ENCODE measurements around the gene SRP54. TPM values are rescaled to one million over a fixed set of nuclear protein-coding genes. Genes with fewer than 3 reads are reported as not detected.
"Not testable (repeated sequence)": the region's sequence is repeated elsewhere in the genome, so short reads cannot be mapped to it uniquely, and the experiment has no call there.

Gene SRP54
- total and polyA plus RNA-seq, 3 experiments from 2014 or later, result 34.5 to 76.5 (median 76.2) TPM

DNA sequence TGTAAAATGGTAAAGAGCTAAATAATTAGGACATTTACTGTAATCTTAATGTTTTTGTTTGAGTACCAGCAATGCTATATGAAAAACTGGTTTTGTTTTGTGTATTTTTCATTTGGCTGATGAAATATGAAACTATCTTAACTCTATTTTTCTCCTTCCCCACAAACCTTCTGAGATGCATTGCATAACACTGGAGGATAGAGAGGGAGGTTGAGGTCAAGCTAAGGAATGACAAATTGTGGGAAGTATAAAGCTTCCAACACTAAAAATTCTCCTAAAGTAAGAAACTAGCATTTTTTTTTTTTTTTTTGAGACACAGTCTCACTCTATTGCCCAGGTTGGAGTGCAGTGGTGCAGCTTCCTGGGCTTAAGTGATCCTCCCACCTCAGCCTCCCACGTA lies 31.5 kb upstream of the SRP54 start:
- ChIA-PET CTCF (interaction anchor here (1.1 to 1.5 kb wide), 2 partner anchors 43 to 81 kb away, joined by 3 read pairs; no protein-coding TSS in a partner anchor), POLR2A (interaction anchor here (0.6 kb wide), 1 partner anchor 38 kb away, joined by 3 read pairs; no protein-coding TSS in a partner anchor)
- H3K27me3 ChIP-seq (ENCODE audit: insufficient read depth, low read length, poor library complexity, severe bottlenecking), result no peaks in the 10 kb centered on the region
- H3K27ac ChIP-seq (ENCODE audit: low read depth, low read length), result no peak overlapping the region
- H3K9me3 Mint-ChIP-seq, result no peaks in the 10 kb centered on the region
- no peaks in the 10 kb centered on the region for H3K9me3 ChIP-seq (ENCODE audit: low read length)
- no peak overlapping the region for H3K4me3 ChIP-seq (ENCODE audit: low read length)
- H3K27me3 Mint-ChIP-seq, result no peaks in the 10 kb centered on the region
- DNase-seq, result no peak
- H3K4me1 Mint-ChIP-seq, result no peaks in the 10 kb centered on the region
- no peak overlapping the region for H3K27ac Mint-ChIP-seq
- H3K4me3 Mint-ChIP-seq, result no peak overlapping the region
- peaks cover 3 to 40% (median 13%) of the 10 kb centered on the region in 3 donors for H3K36me3 Mint-ChIP-seq
- H3K36me3 ChIP-seq (ENCODE audit: insufficient read depth, low read length), result no peaks in the 10 kb centered on the region
- no peaks in the 10 kb centered on the region for H3K4me1 ChIP-seq (ENCODE audit: insufficient read depth, low read length)

DNA sequence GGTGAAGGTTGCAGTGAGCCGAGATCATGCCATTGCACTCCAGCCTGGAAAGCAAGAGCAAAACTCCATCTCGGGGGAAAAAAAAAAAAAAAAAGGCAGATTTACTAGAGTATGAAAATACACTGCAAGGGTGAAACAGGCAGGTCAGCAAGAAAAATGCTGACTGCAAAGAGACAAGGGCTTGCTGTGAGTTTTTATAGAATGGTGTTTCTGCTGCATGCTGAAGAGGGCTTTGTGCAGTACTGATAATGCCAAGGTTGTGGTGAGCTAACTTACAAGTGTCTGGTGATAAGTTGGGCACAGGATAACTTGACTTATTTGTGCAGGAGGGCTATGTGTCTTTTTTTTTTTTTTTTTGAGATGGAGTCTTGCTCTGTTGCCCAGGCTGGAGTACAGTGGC lies 25.9 kb upstream of the SRP54 start:
- no peaks in the 10 kb centered on the region for H3K27me3 Mint-ChIP-seq
- H3K4me3 Mint-ChIP-seq, result no peak overlapping the region
- H3K27ac ChIP-seq (ENCODE audit: low read depth, low read length), result no peak overlapping the region
- CTCF ChIA-PET, result no interaction called here
- no peaks in the 10 kb centered on the region for H3K4me1 ChIP-seq (ENCODE audit: insufficient read depth, low read length)
- peaks cover 21 to 57% (median 25%) of the 10 kb centered on the region in 3 donors for H3K36me3 Mint-ChIP-seq
- no peaks in the 10 kb centered on the region for H3K27me3 ChIP-seq (ENCODE audit: insufficient read depth, low read length, poor library complexity, severe bottlenecking)
- no peak for DNase-seq
- H3K4me3 ChIP-seq (ENCODE audit: low read length), result no peak overlapping the region
- POLR2A ChIA-PET, result no interaction called here
- H3K4me1 Mint-ChIP-seq, result peaks cover 0 to 2% (median 0%) of the 10 kb centered on the region in 3 donors
- no peaks in the 10 kb centered on the region for H3K9me3 ChIP-seq (ENCODE audit: low read length)
- H3K36me3 ChIP-seq (ENCODE audit: insufficient read depth, low read length), result no peaks in the 10 kb centered on the region
- H3K9me3 Mint-ChIP-seq, result no peaks in the 10 kb centered on the region
- no peak overlapping the region for H3K27ac Mint-ChIP-seq

DNA sequence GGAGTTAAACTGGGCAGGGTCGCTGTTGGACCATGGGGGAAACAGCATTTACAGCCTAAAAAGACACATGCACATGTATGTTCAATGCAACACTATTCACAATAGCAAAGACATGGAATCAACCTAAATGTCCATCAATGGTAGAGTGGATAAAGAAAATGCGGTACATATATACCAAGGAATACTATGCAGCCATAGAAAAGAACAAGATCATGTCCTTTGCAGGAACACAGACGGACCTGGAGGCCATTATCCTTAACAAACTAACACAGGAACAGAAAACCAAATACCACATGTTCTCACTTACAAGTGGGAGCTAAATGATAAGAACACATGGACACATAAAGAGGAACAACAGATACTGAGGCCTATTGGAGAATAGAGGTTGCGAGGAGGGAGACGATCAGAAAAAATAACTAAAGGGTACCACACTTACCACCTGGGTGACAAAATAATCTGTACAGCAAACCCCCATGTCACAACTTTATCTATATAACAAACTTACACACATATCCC lies 25.0 kb upstream of the SRP54 start:
- H3K4me1 Mint-ChIP-seq, result peaks cover 0 to 2% (median 0%) of the 10 kb centered on the region in 3 donors
- no peak overlapping the region for H3K27ac ChIP-seq (ENCODE audit: low read depth, low read length)

DNA sequence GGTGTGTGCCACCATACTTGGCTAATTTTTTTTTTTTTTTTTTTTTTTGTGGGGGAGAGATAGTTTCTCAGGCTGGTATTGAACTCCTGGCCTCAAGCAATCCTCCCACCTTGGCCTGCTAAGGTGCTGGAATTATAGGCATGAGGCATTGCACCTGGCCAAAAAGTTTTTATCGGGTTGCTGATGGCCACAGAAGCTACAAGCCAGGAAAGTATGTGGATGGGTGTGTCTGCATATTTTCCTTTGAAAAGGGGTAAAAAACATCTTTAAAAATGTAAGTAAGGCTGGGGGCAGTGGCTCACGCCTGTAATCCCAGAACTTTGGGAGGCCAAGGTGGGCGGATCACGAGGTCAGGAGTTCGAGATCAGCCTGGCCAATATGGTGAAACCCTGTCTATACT lies 20.7 kb upstream of the SRP54 start:
- H3K27ac Mint-ChIP-seq; POLR2A ChIA-PET; H3K4me3 ChIP-seq (ENCODE audit: low read length); H3K4me3 Mint-ChIP-seq; H3K4me1 Mint-ChIP-seq; H3K4me1 ChIP-seq (ENCODE audit: insufficient read depth, low read length); H3K9me3 ChIP-seq (ENCODE audit: low read length); H3K9me3 Mint-ChIP-seq; H3K27me3 Mint-ChIP-seq; H3K27ac ChIP-seq (ENCODE audit: low read depth, low read length); DNase-seq; H3K36me3 ChIP-seq (ENCODE audit: insufficient read depth, low read length); H3K27me3 ChIP-seq (ENCODE audit: insufficient read depth, low read length, poor library complexity, severe bottlenecking): not testable (repeated sequence)
- CTCF ChIA-PET, result interaction anchor here (1.0 kb wide), 1 partner anchor 15 kb away, joined by 4 read pairs; no protein-coding TSS in a partner anchor
- peaks cover 16 to 58% (median 19%) of the 10 kb centered on the region in 3 donors for H3K36me3 Mint-ChIP-seq

More for the DNA sequence above, 25.0 kb upstream of the SRP54 start:
- ChIA-PET POLR2A (no interaction called here), CTCF (no interaction called here)
- Mint-ChIP-seq H3K36me3 (peaks cover 21 to 53% (median 23%) of the 10 kb centered on the region in 3 donors), H3K27me3 (no peaks in the 10 kb centered on the region), H3K9me3 (no peaks in the 10 kb centered on the region), H3K4me3 (no peak overlapping the region), H3K27ac (peak overlapping the region in 1 of 8 donors; percentile 75)
- Histone ChIP-seq H3K27me3 (ENCODE audit: insufficient read depth, low read length, poor library complexity, severe bottlenecking) (no peaks in the 10 kb centered on the region), H3K4me1 (ENCODE audit: insufficient read depth, low read length) (no peaks in the 10 kb centered on the region), H3K4me3 (ENCODE audit: low read length) (no peak overlapping the region), H3K9me3 (ENCODE audit: low read length) (no peaks in the 10 kb centered on the region), H3K36me3 (ENCODE audit: insufficient read depth, low read length) (no peaks in the 10 kb centered on the region)
- no peak for DNase-seq

DNA sequence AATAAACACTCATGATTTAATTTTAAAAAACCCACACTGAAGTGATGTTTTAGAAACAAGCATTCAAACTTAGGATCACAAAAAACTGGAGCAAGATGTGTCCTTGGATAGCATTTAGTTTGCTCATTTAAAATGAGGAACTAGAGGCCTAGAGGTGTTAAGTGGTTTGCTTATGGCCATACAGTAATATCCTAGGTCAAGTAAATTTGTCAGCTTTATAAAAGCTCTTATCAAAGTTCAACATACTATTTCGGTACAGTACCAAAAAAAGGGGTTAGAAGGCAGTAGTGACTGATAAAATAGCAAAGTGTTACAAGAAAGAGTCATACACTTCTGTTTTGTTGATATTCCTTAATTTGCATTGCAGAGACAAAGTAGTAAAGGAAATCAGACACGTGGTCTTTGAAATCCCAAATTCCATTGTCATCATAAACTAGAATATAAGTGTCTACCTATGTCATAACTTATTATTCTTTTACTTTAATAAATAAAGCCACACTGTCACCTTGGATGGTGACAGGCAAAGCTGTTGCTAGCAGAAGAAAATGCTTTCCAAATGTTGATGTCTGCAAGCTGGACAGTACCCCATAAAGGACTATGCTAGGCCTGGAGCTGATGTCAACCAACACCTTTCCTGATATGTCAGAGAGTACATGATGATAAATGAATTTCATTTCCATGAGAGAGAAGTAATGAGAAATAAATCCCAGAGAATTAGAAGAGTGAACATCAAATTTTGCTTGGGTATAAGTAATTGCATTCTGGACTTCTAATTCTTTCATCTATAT lies 17.6 kb upstream of the SRP54 start:
- Mint-ChIP-seq H3K9me3 (no peaks in the 10 kb centered on the region), H3K36me3 (peaks cover 5 to 60% (median 13%) of the 10 kb centered on the region in 3 donors), H3K27ac (peak overlapping the region in 5 of 8 donors; percentile 21 to 63 (median 38)), H3K4me1 (peaks cover 2 to 8% (median 5%) of the 10 kb centered on the region in 3 donors), H3K27me3 (no peaks in the 10 kb centered on the region), H3K4me3 (no peak overlapping the region)
- Histone ChIP-seq H3K36me3 (ENCODE audit: insufficient read depth, low read length) (peaks cover 12% of the 10 kb centered on the region), H3K4me3 (ENCODE audit: low read length) (no peak overlapping the region), H3K9me3 (ENCODE audit: low read length) (no peaks in the 10 kb centered on the region), H3K4me1 (ENCODE audit: insufficient read depth, low read length) (no peaks in the 10 kb centered on the region), H3K27me3 (ENCODE audit: insufficient read depth, low read length, poor library complexity, severe bottlenecking) (no peaks in the 10 kb centered on the region), H3K27ac (ENCODE audit: low read depth, low read length) (no peak overlapping the region)
- ChIA-PET CTCF (no interaction called here), POLR2A (no interaction called here)
- no peak for DNase-seq

DNA sequence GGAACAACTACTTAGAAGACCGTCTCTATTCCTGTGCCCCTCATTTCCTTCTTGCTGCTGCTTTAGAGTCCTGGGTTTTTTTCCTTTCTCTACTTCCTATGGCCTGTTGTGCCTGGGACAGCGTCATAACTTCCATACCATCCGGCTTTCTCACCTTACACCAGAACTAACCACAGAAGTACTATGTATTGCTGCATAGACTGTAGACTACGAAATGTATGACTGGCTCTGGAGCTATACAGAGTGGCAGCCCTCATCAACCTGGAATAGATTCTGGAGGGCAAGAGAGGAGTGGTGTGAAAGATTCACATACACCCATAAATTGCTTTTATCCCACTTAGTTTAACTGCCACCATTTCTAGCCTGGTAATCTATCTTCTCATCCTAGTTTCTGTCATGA lies 16.9 kb upstream of the SRP54 start:
- Histone ChIP-seq H3K36me3 (ENCODE audit: insufficient read depth, low read length) (peaks cover 12% of the 10 kb centered on the region), H3K9me3 (ENCODE audit: low read length) (no peaks in the 10 kb centered on the region), H3K4me3 (ENCODE audit: low read length) (no peak overlapping the region), H3K27me3 (ENCODE audit: insufficient read depth, low read length, poor library complexity, severe bottlenecking) (no peaks in the 10 kb centered on the region), H3K27ac (ENCODE audit: low read depth, low read length) (no peak overlapping the region), H3K4me1 (ENCODE audit: insufficient read depth, low read length) (no peaks in the 10 kb centered on the region)
- Mint-ChIP-seq H3K4me3 (no peak overlapping the region), H3K27me3 (no peaks in the 10 kb centered on the region), H3K4me1 (peaks cover 0 to 8% (median 5%) of the 10 kb centered on the region in 3 donors), H3K9me3 (no peaks in the 10 kb centered on the region), H3K27ac (peak overlapping the region in 4 of 8 donors; percentile 22 to 83 (median 44)), H3K36me3 (peaks cover 4 to 58% (median 11%) of the 10 kb centered on the region in 3 donors)
- CTCF ChIA-PET, result no interaction called here
- no peak for DNase-seq
- POLR2A ChIA-PET, result no interaction called here

DNA sequence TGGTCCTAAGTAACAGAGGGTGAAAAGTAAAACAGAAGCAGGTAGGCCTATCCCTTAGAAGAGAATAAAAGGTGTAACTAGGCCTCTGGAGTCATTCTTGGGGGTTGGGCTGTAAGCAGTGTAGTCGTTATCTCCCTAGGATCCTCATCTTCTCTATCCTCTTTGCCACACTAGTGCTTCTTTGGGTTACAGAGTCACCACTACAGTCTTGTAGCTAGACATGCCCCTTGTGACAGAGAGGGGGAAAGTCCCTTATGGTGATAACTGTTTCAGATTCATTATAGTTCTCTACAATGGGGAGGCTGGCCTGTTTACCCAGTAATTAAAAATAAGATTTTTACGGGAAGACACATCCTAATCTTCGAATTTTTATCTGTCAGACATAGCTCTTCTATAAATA lies 16.4 kb upstream of the SRP54 start:
- no peak overlapping the region for H3K27ac ChIP-seq (ENCODE audit: low read depth, low read length)
- no peak for DNase-seq

DNA sequence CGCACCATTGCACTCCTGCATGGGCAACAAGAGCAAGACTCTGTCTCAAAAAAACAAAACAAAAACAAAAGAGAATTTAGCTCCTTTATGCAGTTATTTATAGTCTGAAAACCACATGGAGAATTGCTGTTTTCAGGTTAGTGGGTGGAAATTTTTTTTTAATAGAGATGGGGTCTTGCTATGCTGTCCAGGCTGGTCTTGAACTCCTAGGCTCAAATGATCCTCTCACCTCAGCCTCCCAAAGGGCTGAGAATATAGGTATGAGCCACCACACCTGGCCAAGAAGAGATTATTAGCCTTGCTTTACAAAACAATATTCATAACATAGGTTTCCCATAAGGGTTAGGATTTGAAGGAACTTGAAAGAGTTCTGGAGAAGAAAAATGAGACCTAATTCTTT lies 12.1 kb upstream of the SRP54 start:
- no peak overlapping the region for H3K4me3 Mint-ChIP-seq
- DNase-seq, result no peak
- CTCF ChIA-PET, result no interaction called here
- H3K9me3 Mint-ChIP-seq, result no peaks in the 10 kb centered on the region
- Histone ChIP-seq H3K36me3 (ENCODE audit: insufficient read depth, low read length) (peaks cover 12% of the 10 kb centered on the region), H3K9me3 (ENCODE audit: low read length) (no peaks in the 10 kb centered on the region), H3K27me3 (ENCODE audit: insufficient read depth, low read length, poor library complexity, severe bottlenecking) (no peaks in the 10 kb centered on the region), H3K4me3 (ENCODE audit: low read length) (no peak overlapping the region), H3K27ac (ENCODE audit: low read depth, low read length) (no peak overlapping the region), H3K4me1 (ENCODE audit: insufficient read depth, low read length) (no peaks in the 10 kb centered on the region)
- peaks cover 7 to 40% (median 27%) of the 10 kb centered on the region in 3 donors for H3K4me1 Mint-ChIP-seq
- H3K27me3 Mint-ChIP-seq, result no peaks in the 10 kb centered on the region
- peaks cover 4 to 63% (median 16%) of the 10 kb centered on the region in 3 donors for H3K36me3 Mint-ChIP-seq
- H3K27ac Mint-ChIP-seq, result no peak overlapping the region
- POLR2A ChIA-PET, result interaction anchor here (0.5 kb wide), 1 partner anchor 431 kb away, joined by 4 read pairs; no protein-coding TSS in a partner anchor

More for the DNA sequence above, 16.4 kb upstream of the SRP54 start:
- H3K27ac Mint-ChIP-seq, result peak overlapping the region in 4 of 8 donors; percentile 24 to 84 (median 73)
- no peaks in the 10 kb centered on the region for H3K9me3 Mint-ChIP-seq
- peaks cover 0 to 11% (median 5%) of the 10 kb centered on the region in 3 donors for H3K4me1 Mint-ChIP-seq
- Histone ChIP-seq H3K4me1 (ENCODE audit: insufficient read depth, low read length) (no peaks in the 10 kb centered on the region), H3K27me3 (ENCODE audit: insufficient read depth, low read length, poor library complexity, severe bottlenecking) (no peaks in the 10 kb centered on the region), H3K9me3 (ENCODE audit: low read length) (no peaks in the 10 kb centered on the region), H3K4me3 (ENCODE audit: low read length) (no peak overlapping the region), H3K36me3 (ENCODE audit: insufficient read depth, low read length) (peaks cover 12% of the 10 kb centered on the region)
- H3K36me3 Mint-ChIP-seq, result peaks cover 4 to 61% (median 11%) of the 10 kb centered on the region in 3 donors
- no peaks in the 10 kb centered on the region for H3K27me3 Mint-ChIP-seq
- POLR2A ChIA-PET, result no interaction called here
- CTCF ChIA-PET, result no interaction called here
- no peak overlapping the region for H3K4me3 Mint-ChIP-seq

Measured in CD8-positive, alpha-beta memory T cell (primary cell).